OCI-LY3 (cell line): ENCODE results near the gene COL11A2.

Experiments used
- H2AFZ ChIP-seq: fragments of 200-600, 300-600 bp; shearing (Covaris generic); 2 replicates; pipeline ENCODE4 v1.6.0; 2014; ENCODE audit warnings: antibody characterized with exemption, low read depth, low read length
- H3K27ac ChIP-seq: fragments of 200-600, 300-600 bp; sonication (generic); 2 replicates; pipeline ENCODE4 v1.5.1; 2014; ENCODE audit warnings: mild to moderate bottlenecking, low read length, moderate library complexity, mixed read lengths
- H3K27me3 ChIP-seq: fragments of 200-600, 300-600 bp; sonication (generic); 2 replicates; pipeline ENCODE4 v1.6.1; 2014; ENCODE audit warnings: low read depth, low read length, mixed read lengths
- H3K36me3 ChIP-seq: fragments of 200-600, 300-600 bp; sonication (generic); replicated peaks from 2 replicates; pipeline ENCODE3; 2014; ENCODE audit warnings: low read depth, low read length, mixed read lengths
- H3K4me1 ChIP-seq: fragments of 300-600, 200-600 bp; sonication (generic); 2 replicates; pipeline ENCODE4 v1.6.1; 2014; ENCODE audit warnings: low read length, mixed read lengths
- H3K4me2 ChIP-seq: fragments of 200-600, 300-600 bp; sonication (generic); 2 replicates; pipeline ENCODE4 v1.6.1; 2014; ENCODE audit warnings: low read length, mixed read lengths
- H3K4me3 ChIP-seq: fragments of 300-600, 200-600 bp; sonication (generic); 2 replicates; pipeline ENCODE4 v1.5.1; 2014; ENCODE audit warnings: antibody characterized with exemption, mild to moderate bottlenecking, low read length, moderate library complexity
- H3K79me2 ChIP-seq: fragments of 300-600, 200-600 bp; shearing (Covaris generic); 2 replicates; pipeline ENCODE4 v1.6.1; 2014; ENCODE audit warnings: mild to moderate bottlenecking, low read length, mixed read lengths
- H3K9ac ChIP-seq: fragments of 300-600, 200-600 bp; shearing (Covaris generic); 2 replicates; pipeline ENCODE4 v1.6.0; 2014; ENCODE audit warnings: mild to moderate bottlenecking, low read length, moderate library complexity
- H3K9me3 ChIP-seq: fragments of 200-600, 300-600 bp; shearing (Covaris generic); 2 replicates; pipeline ENCODE4 v1.6.1; 2014; ENCODE audit warnings: low read length, mixed read lengths; ENCODE audit not compliant: insufficient read depth
- H4K20me1 ChIP-seq: fragments of 200-600, 300-600 bp; sonication (generic); 2 replicates; pipeline ENCODE4 v1.6.1; 2016; ENCODE audit warnings: low read length, mixed read lengths; ENCODE audit not compliant: insufficient read depth
- CTCF ChIP-seq: fragments of 200-600, 300-600 bp; sonication (generic); IDR thresholded peaks from 2 replicates; pipeline ENCODE4 v1.5.1; 2014; ENCODE audit warnings: antibody characterized with exemption, low read length, low read depth
- EZH2phosphoT487 ChIP-seq: fragments of 200-600 bp; shearing (Covaris generic); IDR thresholded peaks from 2 replicates; pipeline ENCODE4 v1.6.1; 2018; ENCODE audit warnings: antibody characterized with exemption, mixed run types, low read depth

The COL11A2 gene

DNA sequence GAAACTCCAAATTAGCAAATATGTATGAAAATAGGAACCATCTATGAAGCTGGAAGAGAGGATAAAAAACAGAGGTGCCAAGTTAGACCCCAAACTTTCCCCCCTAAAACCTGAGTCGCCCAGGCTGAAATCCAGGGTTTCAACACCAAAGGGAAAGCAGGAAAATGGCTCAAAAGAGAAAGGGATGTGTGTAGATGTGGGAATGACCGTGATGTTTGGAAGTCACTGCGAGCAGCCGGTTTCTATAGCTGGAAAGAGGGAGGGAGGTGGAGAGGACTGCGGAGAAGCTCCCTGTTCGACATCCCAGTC is 20.5 kb upstream of the COL11A2 start:
- Histone ChIP-seq H3K79me2 (no peaks in the 10 kb centered on the region), H2AFZ (no peak overlapping the region), H3K36me3 (peaks cover 3% of the 10 kb centered on the region), H3K9me3 (no peaks in the 10 kb centered on the region), H3K4me2 (peak overlapping the region; percentile 86), H3K27me3 (0 out of 2 replicates have a peak, but pooled peaks cover 4% of the 10 kb centered on the region), H3K4me3 (peak overlapping the region; percentile 75), H3K27ac (no peak overlapping the region), H4K20me1 (no peaks in the 10 kb centered on the region; the same call in 1 of the 2 replicates), H3K4me1 (peaks cover 19% of the 10 kb centered on the region), H3K9ac (peak overlapping the region; percentile 53; the same call in 1 of the 2 replicates)
- TF ChIP-seq CTCF (no peak), EZH2phosphoT487 (no peak)

GRCh38 chr6:33211666-33212422 is 19.6 kb upstream of the COL11A2 start:
- Histone ChIP-seq H3K27ac (no peak overlapping the region), H3K4me1 (peaks cover 19% of the 10 kb centered on the region), H3K36me3 (peaks cover 3% of the 10 kb centered on the region), H3K4me3 (no peak overlapping the region), H3K4me2 (no peak overlapping the region), H3K9ac (no peak overlapping the region), H3K27me3 (0 out of 2 replicates have a peak, but pooled peaks cover 4% of the 10 kb centered on the region), H3K9me3 (no peaks in the 10 kb centered on the region), H3K79me2 (no peaks in the 10 kb centered on the region), H2AFZ (no peak overlapping the region), H4K20me1 (no peaks in the 10 kb centered on the region; the same call in 1 of the 2 replicates)
- TF ChIP-seq CTCF (no peak), EZH2phosphoT487 (no peak)

DNA sequence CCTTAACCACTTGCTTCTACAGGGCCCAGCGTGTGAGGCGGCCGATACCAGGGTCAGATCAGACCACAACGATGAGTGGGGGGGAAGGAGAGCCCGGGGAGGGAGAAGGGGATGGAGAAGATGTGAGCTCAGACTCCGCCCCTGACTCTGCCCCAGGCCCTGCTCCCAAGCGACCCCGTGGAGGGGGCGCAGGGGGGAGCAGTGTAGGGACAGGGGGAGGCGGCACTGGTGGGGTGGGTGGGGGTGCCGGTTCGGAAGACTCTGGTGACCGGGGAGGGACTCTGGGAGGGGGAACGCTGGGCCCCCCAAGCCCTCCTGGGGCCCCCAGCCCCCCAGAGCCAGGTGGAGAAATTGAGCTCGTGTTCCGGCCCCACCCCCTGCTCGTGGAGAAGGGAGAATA is 18.9 kb upstream of the COL11A2 start:
- no peak overlapping the region for H3K9ac ChIP-seq
- peaks cover 3% of the 10 kb centered on the region for H3K36me3 ChIP-seq
- peaks cover 19% of the 10 kb centered on the region for H3K4me1 ChIP-seq
- no peak overlapping the region for H2AFZ ChIP-seq
- TF ChIP-seq EZH2phosphoT487 (no peak), CTCF (no peak)
- H3K27me3 ChIP-seq: 0 out of 2 replicates have a peak, but pooled peaks cover 4% of the 10 kb centered on the region
- no peak overlapping the region for H3K27ac ChIP-seq
- H4K20me1 ChIP-seq: no peaks in the 10 kb centered on the region; the same call in 1 of the 2 replicates
- H3K79me2 ChIP-seq: no peaks in the 10 kb centered on the region
- no peak overlapping the region for H3K4me3 ChIP-seq
- no peak overlapping the region for H3K4me2 ChIP-seq
- no peaks in the 10 kb centered on the region for H3K9me3 ChIP-seq

GRCh38 chr6:33209856-33210255 is 17.6 kb upstream of the COL11A2 start:
- Histone ChIP-seq H2AFZ (no peak overlapping the region), H3K4me2 (no peak overlapping the region), H4K20me1 (no peaks in the 10 kb centered on the region; the same call in 1 of the 2 replicates), H3K9ac (no peak overlapping the region), H3K4me1 (peaks cover 26% of the 10 kb centered on the region), H3K9me3 (no peaks in the 10 kb centered on the region), H3K36me3 (peaks cover 3% of the 10 kb centered on the region), H3K4me3 (no peak overlapping the region), H3K27me3 (0 out of 2 replicates have a peak, but pooled peaks cover 4% of the 10 kb centered on the region), H3K79me2 (no peaks in the 10 kb centered on the region), H3K27ac (no peak overlapping the region)
- no peak for TF ChIP-seq EZH2phosphoT487
- no peak for TF ChIP-seq CTCF
